NCI-H146 treated with DMSO at 0.1 percent for 48 hours (cell line): ENCODE data around the gene MRPL30.
"Not testable (repeated sequence)": the region's sequence is repeated elsewhere in the genome, so short reads cannot be mapped to it uniquely, and the experiment has no call there.

Experiments used
- DNase-seq: peaks from one replicate; lab custom pipeline; 2025; ENCODE audit not compliant: unreplicated experiment; lab: John Stamatoyannopoulos, UW

MRPL30 gene

GRCh38 chr2:99180755-99181623 lies at the start of gene MRPL30, which contains the start of gene MITD1:
MRPL30 (plus strand) TSS chr2:99181184; CDS start chr2:99186204, 5,020 bp downstream.
MITD1 (minus strand) TSS chr2:99181058; CDS start chr2:99180981, 77 bp downstream.
- peak; percentile 94 for DNase-seq

- DNase-seq = not testable (repeated sequence)
Measured at GRCh38 chr2:99135044-99135556, 45.9 kb upstream of the MRPL30 start.

GRCh38 chr2:99139003-99139402 lies 42.0 kb upstream of the MRPL30 start:
- DNase-seq = no peak

- no peak for DNase-seq
Measured at GRCh38 chr2:99140056-99140859, 40.7 kb upstream of the MRPL30 start.

- no peak for DNase-seq
Measured at GRCh38 chr2:99140860-99141109, 40.2 kb upstream of the MRPL30 start.

GRCh38 chr2:99141110-99142108 lies 39.6 kb upstream of the MRPL30 start, which contains the start of gene C2orf15:
C2orf15 (plus strand) TSS chr2:99141707; CDS start chr2:99150559, 8,852 bp downstream.
- DNase-seq = peak; percentile 96

GRCh38 chr2:99150706-99151105 lies 30.3 kb upstream of the MRPL30 start:
- no peak for DNase-seq

- DNase-seq = no peak
Measured at GRCh38 chr2:99152199-99152895, 28.6 kb upstream of the MRPL30 start.

- DNase-seq = no peak
Measured at GRCh38 chr2:99153921-99154604, 26.9 kb upstream of the MRPL30 start.

GRCh38 chr2:99154643-99155536 lies 26.1 kb upstream of the MRPL30 start, which contains the start of the genes LIPT1 and TSGA10:
LIPT1 (plus strand) TSS chr2:99154967; CDS start chr2:99161958, 6,991 bp downstream.
TSGA10 (minus strand) TSS chr2:99154942; CDS start chr2:99109439, 45,503 bp downstream.
- DNase-seq = peak; percentile 52

GRCh38 chr2:99156891-99157290 lies 24.1 kb upstream of the MRPL30 start:
- DNase-seq = no peak

GRCh38 chr2:99158599-99158998 lies 22.4 kb upstream of the MRPL30 start:
- no peak for DNase-seq

GRCh38 chr2:99159594-99159993 lies 21.4 kb upstream of the MRPL30 start:
- no peak for DNase-seq

- no peak for DNase-seq
Measured at GRCh38 chr2:99166218-99166617, 14.8 kb upstream of the MRPL30 start.

GRCh38 chr2:99169534-99169933 lies 11.4 kb upstream of the MRPL30 start:
- no peak for DNase-seq

GRCh38 chr2:99171377-99172140 lies 9.4 kb upstream of the MRPL30 start:
- no peak for DNase-seq

GRCh38 chr2:99181624-99182000 lies 628 bp downstream of the MRPL30 start:
- peak; percentile 3 for DNase-seq
